Lower lobe of right lung (tissue), 2 donors: ENCODE results near the gene TMEM178A. TPM values are rescaled to one million over a fixed set of nuclear protein-coding genes. Genes with fewer than 3 reads are reported as not detected.

Source experiments
- ATAC-seq, 2 donors: fragments of 200-7000 bp; cut with Tn5 transposase; one replicate each; pipeline ENCODE4 v1.9.1; 2020 to 2022; ENCODE audit warnings: mild to moderate bottlenecking in 2 of 2, moderate library complexity in 2 of 2
- DNase-seq: peaks from one replicate; pipeline ENCODE4 v3.0.0-alpha.2; 2020
- H3K27ac ChIP-seq: fragments of 200-600 bp; one replicate; pipeline ENCODE4 v1.8.0; 2022
- H3K27me3 ChIP-seq: fragments of 200-600 bp; one replicate; pipeline ENCODE4 v1.8.0; 2022; ENCODE audit warnings: low read depth
- H3K36me3 ChIP-seq: fragments of 200-600 bp; one replicate; pipeline ENCODE4 v1.8.0; 2022; ENCODE audit warnings: mild to moderate bottlenecking
- H3K4me1 ChIP-seq: fragments of 200-600 bp; one replicate; pipeline ENCODE4 v1.8.0; 2022
- H3K4me3 ChIP-seq: fragments of 200-600 bp; one replicate; pipeline ENCODE4 v1.8.0; 2022; ENCODE audit warnings: mild to moderate bottlenecking
- H3K9me3 ChIP-seq: fragments of 200-600 bp; one replicate; pipeline ENCODE4 v1.8.0; 2022
- intact Hi-C: fragments of 100-400 bp; cut with DNase I; formaldehyde crosslinking; loops from one replicate; pipeline ENCODE4 v1.11.0; 2022
- total RNA-seq: library from RNA; stranded (reverse); fragmentation: NEBNext Ultra II Directional; extraction: Animal tissue kit (Norgen Biotek cat#: 25700); gene quantifications from one replicate; pipeline ENCODE4 v1.2.1, GENCODE V29; 2021
- TF ChIP-seq, protein P1 (sequence below): fragments of 200-600 bp; IDR thresholded peaks from one replicate; pipeline ENCODE4 v1.8.0; 2022; ENCODE audit warnings: antibody characterized with exemption, mild to moderate bottlenecking
- donor health status: DM: no; HTN: yes; CAD: no; lungs with severe emphysema.

The TMEM178A gene
- total RNA-seq, 1 donor from 2014 or later, result 3.2 TPM

GRCh38 chr2:39688181-39688580 lies 22.5 kb downstream of the TMEM178A start:
- no peaks in the 10 kb centered on the region for H3K4me1 ChIP-seq
- DNase-seq (no peak), ATAC-seq (no peak)
- no peak overlapping the region for H3K4me3 ChIP-seq
- H3K36me3 ChIP-seq, result no peaks in the 10 kb centered on the region
- intact Hi-C loops, result no loop called here
- TF ChIP-seq, protein P1, sequence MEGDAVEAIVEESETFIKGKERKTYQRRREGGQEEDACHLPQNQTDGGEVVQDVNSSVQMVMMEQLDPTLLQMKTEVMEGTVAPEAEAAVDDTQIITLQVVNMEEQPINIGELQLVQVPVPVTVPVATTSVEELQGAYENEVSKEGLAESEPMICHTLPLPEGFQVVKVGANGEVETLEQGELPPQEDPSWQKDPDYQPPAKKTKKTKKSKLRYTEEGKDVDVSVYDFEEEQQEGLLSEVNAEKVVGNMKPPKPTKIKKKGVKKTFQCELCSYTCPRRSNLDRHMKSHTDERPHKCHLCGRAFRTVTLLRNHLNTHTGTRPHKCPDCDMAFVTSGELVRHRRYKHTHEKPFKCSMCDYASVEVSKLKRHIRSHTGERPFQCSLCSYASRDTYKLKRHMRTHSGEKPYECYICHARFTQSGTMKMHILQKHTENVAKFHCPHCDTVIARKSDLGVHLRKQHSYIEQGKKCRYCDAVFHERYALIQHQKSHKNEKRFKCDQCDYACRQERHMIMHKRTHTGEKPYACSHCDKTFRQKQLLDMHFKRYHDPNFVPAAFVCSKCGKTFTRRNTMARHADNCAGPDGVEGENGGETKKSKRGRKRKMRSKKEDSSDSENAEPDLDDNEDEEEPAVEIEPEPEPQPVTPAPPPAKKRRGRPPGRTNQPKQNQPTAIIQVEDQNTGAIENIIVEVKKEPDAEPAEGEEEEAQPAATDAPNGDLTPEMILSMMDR, result no peak
- no peaks in the 10 kb centered on the region for H3K9me3 ChIP-seq
- H3K27ac ChIP-seq, result no peak overlapping the region
- H3K27me3 ChIP-seq, result no peaks in the 10 kb centered on the region

GRCh38 chr2:39689272-39689841 lies 23.6 kb downstream of the TMEM178A start:
- Histone ChIP-seq H3K27me3 (no peaks in the 10 kb centered on the region), H3K36me3 (no peaks in the 10 kb centered on the region), H3K4me3 (no peak overlapping the region), H3K4me1 (no peaks in the 10 kb centered on the region), H3K27ac (no peak overlapping the region), H3K9me3 (no peaks in the 10 kb centered on the region)
- intact Hi-C loops, result no loop called here
- no peak for ATAC-seq
- TF ChIP-seq, protein P1, result no peak
- DNase-seq, result no peak

GRCh38 chr2:39689876-39690275 lies 24.2 kb downstream of the TMEM178A start:
- TF ChIP-seq, protein P1, result no peak
- H3K4me3 ChIP-seq, result no peak overlapping the region
- no peaks in the 10 kb centered on the region for H3K27me3 ChIP-seq
- intact Hi-C loops, result no loop called here
- no peaks in the 10 kb centered on the region for H3K4me1 ChIP-seq
- no peak for ATAC-seq
- H3K27ac ChIP-seq, result no peak overlapping the region
- H3K9me3 ChIP-seq, result no peaks in the 10 kb centered on the region
- DNase-seq, result no peak
- H3K36me3 ChIP-seq, result no peaks in the 10 kb centered on the region

DNA sequence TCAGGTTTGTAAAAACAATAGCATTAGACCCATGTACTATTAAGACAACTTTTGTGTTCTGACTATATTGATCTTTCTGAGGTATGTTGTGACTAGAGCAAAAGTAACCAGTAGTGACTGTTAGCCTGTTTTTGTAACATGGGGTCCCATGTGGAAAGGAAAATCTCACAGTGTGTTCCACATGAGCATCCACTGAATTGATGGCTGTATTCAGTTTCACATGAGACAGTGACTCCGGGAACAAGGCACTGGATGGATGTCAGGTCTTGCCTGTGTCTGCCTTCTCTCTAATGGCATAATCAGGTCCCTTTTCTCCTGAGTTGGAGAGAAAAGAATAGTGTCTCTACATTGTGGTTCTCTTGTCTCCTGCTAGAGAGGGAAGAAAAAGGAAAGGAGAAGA lies 27.5 kb downstream of the TMEM178A start:
- Histone ChIP-seq H3K4me3 (no peak overlapping the region), H3K36me3 (no peaks in the 10 kb centered on the region), H3K9me3 (no peaks in the 10 kb centered on the region), H3K27ac (no peak overlapping the region), H3K4me1 (peaks cover 19% of the 10 kb centered on the region), H3K27me3 (no peaks in the 10 kb centered on the region)
- TF ChIP-seq, protein P1, result no peak
- no peak for ATAC-seq
- intact Hi-C loops, result no loop called here
- no peak for DNase-seq

DNA sequence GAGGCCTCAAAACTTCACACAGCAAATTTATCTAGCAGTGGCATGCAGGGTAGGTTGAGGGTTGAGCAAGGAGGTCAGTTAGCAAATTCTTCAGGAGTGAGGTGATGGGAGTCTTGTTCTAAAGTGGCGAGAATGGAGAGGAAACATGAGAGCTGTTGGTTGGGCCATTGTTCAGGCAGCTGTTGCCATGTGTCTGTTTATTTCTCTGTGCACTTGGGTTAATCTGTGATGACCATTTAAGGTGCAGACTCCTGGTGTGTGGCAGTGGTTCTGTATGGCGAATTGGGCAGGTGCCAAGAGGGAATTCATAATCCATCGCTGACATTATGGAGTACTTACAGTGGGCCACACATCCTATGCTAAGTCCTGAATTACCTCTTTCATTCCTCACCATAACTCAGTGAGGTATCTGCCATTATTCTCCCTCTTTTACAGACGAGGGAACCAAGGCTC lies 30.4 kb downstream of the TMEM178A start:
- intact Hi-C loops, result no loop called here
- peaks cover 4% of the 10 kb centered on the region for H3K9me3 ChIP-seq
- DNase-seq (no peak), ATAC-seq (peak; percentile 61 to 75)
- no peaks in the 10 kb centered on the region for H3K36me3 ChIP-seq
- no peak overlapping the region for H3K4me3 ChIP-seq
- TF ChIP-seq, protein P1, result no peak
- no peaks in the 10 kb centered on the region for H3K27me3 ChIP-seq
- peaks cover 19% of the 10 kb centered on the region for H3K4me1 ChIP-seq
- peak overlapping the region; percentile 32 for H3K27ac ChIP-seq
